C4-2B (cell line): Measurements from ENCODE around the gene HOGA1.

ENCODE experiments used
- ZFX ChIP-seq: fragments of 450-650 bp; IDR thresholded peaks from 2 replicates; pipeline ENCODE4 v1.6.1; 2017
- TF ChIP-seq, protein P1 (sequence below): fragments of 450-650 bp; conservative IDR thresholded peaks from 2 replicates; pipeline ENCODE4 v1.5.1; 2017; ENCODE audit warnings: mild to moderate bottlenecking

DNA sequence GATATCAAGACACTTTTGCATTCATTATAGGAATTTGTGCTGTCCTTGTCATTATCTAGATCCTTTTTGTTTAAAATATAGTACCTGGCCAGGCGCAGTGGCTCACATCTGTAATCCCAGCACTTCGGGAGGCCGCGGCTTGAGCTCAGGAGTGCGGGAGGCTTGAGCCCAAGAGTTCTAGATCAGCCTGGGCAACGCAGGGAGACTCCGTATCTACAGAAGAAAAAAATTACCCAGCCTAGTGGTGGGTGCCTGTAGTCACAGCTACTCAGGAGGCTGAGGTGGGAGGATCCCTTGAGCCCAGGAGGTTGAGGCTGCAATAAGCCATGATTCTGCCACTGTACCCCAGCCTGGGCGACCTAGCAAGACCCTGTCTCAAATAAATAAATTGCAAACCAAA lies 49.7 kb downstream of the HOGA1 start:
- TF ChIP-seq, protein P1, sequence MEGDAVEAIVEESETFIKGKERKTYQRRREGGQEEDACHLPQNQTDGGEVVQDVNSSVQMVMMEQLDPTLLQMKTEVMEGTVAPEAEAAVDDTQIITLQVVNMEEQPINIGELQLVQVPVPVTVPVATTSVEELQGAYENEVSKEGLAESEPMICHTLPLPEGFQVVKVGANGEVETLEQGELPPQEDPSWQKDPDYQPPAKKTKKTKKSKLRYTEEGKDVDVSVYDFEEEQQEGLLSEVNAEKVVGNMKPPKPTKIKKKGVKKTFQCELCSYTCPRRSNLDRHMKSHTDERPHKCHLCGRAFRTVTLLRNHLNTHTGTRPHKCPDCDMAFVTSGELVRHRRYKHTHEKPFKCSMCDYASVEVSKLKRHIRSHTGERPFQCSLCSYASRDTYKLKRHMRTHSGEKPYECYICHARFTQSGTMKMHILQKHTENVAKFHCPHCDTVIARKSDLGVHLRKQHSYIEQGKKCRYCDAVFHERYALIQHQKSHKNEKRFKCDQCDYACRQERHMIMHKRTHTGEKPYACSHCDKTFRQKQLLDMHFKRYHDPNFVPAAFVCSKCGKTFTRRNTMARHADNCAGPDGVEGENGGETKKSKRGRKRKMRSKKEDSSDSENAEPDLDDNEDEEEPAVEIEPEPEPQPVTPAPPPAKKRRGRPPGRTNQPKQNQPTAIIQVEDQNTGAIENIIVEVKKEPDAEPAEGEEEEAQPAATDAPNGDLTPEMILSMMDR = no peak; the same call in 1 of the 2 replicates
- no peak for TF ChIP-seq ZFX
